DND-41 (cell line): ENCODE data around the gene DDIT3.

Experiments used
- ATAC-seq: fragments of 200-7000 bp; cut with Tn5 transposase; 3 replicates; pipeline ENCODE4 v1.9.1; 2021; ENCODE audit warnings: low read depth; ENCODE audit not compliant: insufficient read depth
- DNase-seq: peaks from one replicate; pipeline ENCODE4 v3.0.0-alpha.2; 2020
- H2AFZ ChIP-seq: 2 replicates; pipeline ENCODE4 v1.6.0; 2012; ENCODE audit warnings: low read depth, low read length
- H3K27ac ChIP-seq: 2 replicates; pipeline ENCODE4 v1.5.1; 2012; ENCODE audit warnings: low read length, inconsistent platforms
- H3K27me3 ChIP-seq: fragments of 200-600 bp; sonication (generic); 2 replicates; pipeline ENCODE4 v1.6.0; 2012; ENCODE audit warnings: low read length, mild to moderate bottlenecking, inconsistent platforms; ENCODE audit not compliant: insufficient read depth, poor library complexity
- H3K36me3 ChIP-seq: 2 replicates; pipeline ENCODE4 v1.5.1; 2012; ENCODE audit warnings: low read length, inconsistent platforms; ENCODE audit not compliant: insufficient read depth
- H3K4me1 ChIP-seq: 2 replicates; pipeline ENCODE4 v1.5.1; 2012; ENCODE audit warnings: mild to moderate bottlenecking, low read length; ENCODE audit not compliant: insufficient read depth
- H3K4me2 ChIP-seq: 2 replicates; pipeline ENCODE4 v1.6.0; 2012; ENCODE audit warnings: mild to moderate bottlenecking, moderate library complexity, low read length, inconsistent platforms; ENCODE audit not compliant: insufficient read depth
- H3K4me3 ChIP-seq, 2 experiments: fragments of 200-600 bp in 1 of 2; shearing (Covaris generic) in 1 of 2; 2 replicates each; pipeline ENCODE4 v1.5.1; 2012 to 2016; ENCODE audit warnings: inconsistent platforms in 2 of 2, low read length in 2 of 2, mild to moderate bottlenecking in 2 of 2, low read depth in 1 of 2, moderate library complexity in 1 of 2
- H3K79me2 ChIP-seq: 2 replicates; pipeline ENCODE4 v1.6.0; 2012; ENCODE audit warnings: low read length, inconsistent platforms; ENCODE audit not compliant: insufficient read depth
- H3K9ac ChIP-seq: 2 replicates; pipeline ENCODE4 v1.6.0; 2012; ENCODE audit warnings: low read depth, mild to moderate bottlenecking, inconsistent platforms, low read length, moderate library complexity
- H3K9me3 ChIP-seq: 2 replicates; pipeline ENCODE4 v1.5.1; 2012; ENCODE audit warnings: low read length, moderate library complexity, mild to moderate bottlenecking, inconsistent platforms; ENCODE audit not compliant: insufficient read depth, severe bottlenecking
- H4K20me1 ChIP-seq: 2 replicates; pipeline ENCODE4 v1.6.0; 2012; ENCODE audit warnings: low read length; ENCODE audit not compliant: insufficient read depth
- EZH2 ChIP-seq: IDR thresholded peaks from 3 replicates; pipeline ENCODE4 v1.6.1; 2012; ENCODE audit warnings: borderline replicate concordance, low read depth, mild to moderate bottlenecking, moderate library complexity, low read length, inconsistent platforms; ENCODE audit not compliant: severe bottlenecking
- TF ChIP-seq, protein P1 (sequence below): IDR thresholded peaks from 2 replicates; pipeline ENCODE4 v1.5.1; 2012; ENCODE audit warnings: borderline replicate concordance, low read length, moderate library complexity, mild to moderate bottlenecking; ENCODE audit not compliant: poor library complexity, severe bottlenecking; ENCODE audit errors: extremely low read depth

DDIT3 gene

GRCh38 chr12:57548488-57548887 lies 28.2 kb upstream of the DDIT3 start:
- H3K4me2 ChIP-seq, result no peak overlapping the region
- peaks cover 19% of the 10 kb centered on the region for H3K36me3 ChIP-seq

DNA sequence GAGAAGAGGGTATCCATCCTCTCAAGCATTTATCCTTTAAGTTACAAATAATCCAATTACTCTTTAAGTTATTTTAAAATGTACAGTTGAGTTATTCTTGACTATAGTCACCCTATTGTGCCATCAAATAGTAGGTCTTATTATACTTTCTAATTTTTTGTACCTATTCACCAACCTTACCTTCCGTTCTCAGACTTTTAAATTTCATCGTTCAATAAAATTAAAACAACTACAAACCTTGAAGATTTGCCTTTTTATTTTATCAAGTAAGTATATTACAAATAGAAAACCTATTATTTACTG lies 27.6 kb upstream of the DDIT3 start:
- Histone ChIP-seq H3K4me2 (peak overlapping the region; percentile 89; the same call in 1 of the 2 replicates), H2AFZ (0 out of 2 replicates have a peak overlapping the region, but pooled peaks have one; percentile 80)

More at GRCh38 chr12:57548488-57548887, 28.2 kb upstream of the DDIT3 start:
- no peak overlapping the region for H3K9ac ChIP-seq
- H3K27me3 ChIP-seq, result peaks cover 23% of the 10 kb centered on the region
- H3K27ac ChIP-seq, result no peak overlapping the region
- H3K4me3 ChIP-seq, result no peak overlapping the region
- no peak overlapping the region for H2AFZ ChIP-seq
- H4K20me1 ChIP-seq, result peaks cover 8% of the 10 kb centered on the region; the same call in 1 of the 2 replicates
- H3K9me3 ChIP-seq, result no peaks in the 10 kb centered on the region
- peaks cover 33% of the 10 kb centered on the region for H3K79me2 ChIP-seq
- no peak for DNase-seq
- H3K4me1 ChIP-seq, result peaks cover 26% of the 10 kb centered on the region
- TF ChIP-seq, protein P1, sequence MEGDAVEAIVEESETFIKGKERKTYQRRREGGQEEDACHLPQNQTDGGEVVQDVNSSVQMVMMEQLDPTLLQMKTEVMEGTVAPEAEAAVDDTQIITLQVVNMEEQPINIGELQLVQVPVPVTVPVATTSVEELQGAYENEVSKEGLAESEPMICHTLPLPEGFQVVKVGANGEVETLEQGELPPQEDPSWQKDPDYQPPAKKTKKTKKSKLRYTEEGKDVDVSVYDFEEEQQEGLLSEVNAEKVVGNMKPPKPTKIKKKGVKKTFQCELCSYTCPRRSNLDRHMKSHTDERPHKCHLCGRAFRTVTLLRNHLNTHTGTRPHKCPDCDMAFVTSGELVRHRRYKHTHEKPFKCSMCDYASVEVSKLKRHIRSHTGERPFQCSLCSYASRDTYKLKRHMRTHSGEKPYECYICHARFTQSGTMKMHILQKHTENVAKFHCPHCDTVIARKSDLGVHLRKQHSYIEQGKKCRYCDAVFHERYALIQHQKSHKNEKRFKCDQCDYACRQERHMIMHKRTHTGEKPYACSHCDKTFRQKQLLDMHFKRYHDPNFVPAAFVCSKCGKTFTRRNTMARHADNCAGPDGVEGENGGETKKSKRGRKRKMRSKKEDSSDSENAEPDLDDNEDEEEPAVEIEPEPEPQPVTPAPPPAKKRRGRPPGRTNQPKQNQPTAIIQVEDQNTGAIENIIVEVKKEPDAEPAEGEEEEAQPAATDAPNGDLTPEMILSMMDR, result no peak
- TF ChIP-seq EZH2, result no peak
- ATAC-seq, result no peak

DNA sequence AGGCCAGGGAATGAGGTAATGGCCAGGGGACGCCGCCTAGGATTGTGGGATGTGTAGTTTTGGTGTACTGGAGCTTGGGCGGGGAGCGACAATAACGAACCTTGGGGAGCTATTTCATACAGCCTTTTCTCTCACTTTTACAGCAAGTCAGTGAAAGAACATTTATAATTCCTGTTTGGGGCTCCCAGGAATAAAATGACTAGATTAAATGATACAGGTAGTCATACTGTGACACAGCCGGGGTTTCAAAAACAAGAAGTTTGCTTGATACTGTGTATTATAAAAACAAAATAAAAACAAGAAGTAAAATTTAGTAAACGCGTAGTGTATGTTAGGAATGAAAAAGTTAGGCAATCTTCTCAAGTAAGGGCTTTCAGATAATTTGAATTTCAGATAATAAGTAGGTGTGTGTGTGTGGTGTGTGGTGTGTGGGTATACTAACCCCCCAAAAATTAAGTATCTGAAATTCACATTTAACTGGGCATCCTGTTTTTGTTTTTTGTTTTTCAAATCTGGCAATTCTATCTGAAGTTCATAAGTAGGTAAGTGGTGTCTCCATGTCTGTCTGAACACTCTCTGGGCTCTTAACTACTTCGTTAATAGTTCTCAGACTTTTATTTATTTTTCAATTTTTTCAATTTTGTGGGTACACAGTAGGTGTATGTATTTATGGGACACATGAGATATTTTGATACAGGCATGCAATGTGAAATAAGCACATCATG lies 27.1 kb upstream of the DDIT3 start:
- Histone ChIP-seq H3K27ac (peak overlapping the region; percentile 40; the same call in 1 of the 2 replicates), H3K4me1 (peaks cover 26% of the 10 kb centered on the region), H3K36me3 (peaks cover 19% of the 10 kb centered on the region), H3K79me2 (peaks cover 36% of the 10 kb centered on the region), H3K9me3 (no peaks in the 10 kb centered on the region), H3K27me3 (peaks cover 13% of the 10 kb centered on the region), H4K20me1 (peaks cover 8% of the 10 kb centered on the region; the same call in 1 of the 2 replicates), H3K9ac (peak overlapping the region; percentile 85), H3K4me3 (peak overlapping the region; percentile 61 to 86; a peak in 3 of 4 replicates), H2AFZ (peak overlapping the region; percentile 80), H3K4me2 (peak overlapping the region; percentile 89)
- TF ChIP-seq, protein P1, result no peak
- no peak for TF ChIP-seq EZH2
- ATAC-seq (no peak), DNase-seq (no peak)

More for the DNA sequence above, 27.6 kb upstream of the DDIT3 start:
- Histone ChIP-seq H4K20me1 (peaks cover 8% of the 10 kb centered on the region; the same call in 1 of the 2 replicates), H3K9me3 (no peaks in the 10 kb centered on the region), H3K36me3 (peaks cover 19% of the 10 kb centered on the region), H3K27ac (no peak overlapping the region), H3K4me1 (peaks cover 26% of the 10 kb centered on the region), H3K79me2 (peaks cover 36% of the 10 kb centered on the region), H3K27me3 (peaks cover 18% of the 10 kb centered on the region), H3K4me3 (no peak overlapping the region), H3K9ac (no peak overlapping the region)
- TF ChIP-seq EZH2, result no peak
- TF ChIP-seq, protein P1, result no peak
- no peak for DNase-seq
- no peak for ATAC-seq
